ENCODE measurements around the gene SMG5. TPM values are rescaled to one million over a fixed set of nuclear protein-coding genes. Genes with fewer than 3 reads are reported as not detected.
A peak's percentile ranks its signal among the peaks of the same experiment; 100 is the strongest.
"Not testable (repeated sequence)": the region's sequence is repeated elsewhere in the genome, so short reads cannot be mapped to it uniquely, and the experiment has no call there.

SMG5 gene, protein sequence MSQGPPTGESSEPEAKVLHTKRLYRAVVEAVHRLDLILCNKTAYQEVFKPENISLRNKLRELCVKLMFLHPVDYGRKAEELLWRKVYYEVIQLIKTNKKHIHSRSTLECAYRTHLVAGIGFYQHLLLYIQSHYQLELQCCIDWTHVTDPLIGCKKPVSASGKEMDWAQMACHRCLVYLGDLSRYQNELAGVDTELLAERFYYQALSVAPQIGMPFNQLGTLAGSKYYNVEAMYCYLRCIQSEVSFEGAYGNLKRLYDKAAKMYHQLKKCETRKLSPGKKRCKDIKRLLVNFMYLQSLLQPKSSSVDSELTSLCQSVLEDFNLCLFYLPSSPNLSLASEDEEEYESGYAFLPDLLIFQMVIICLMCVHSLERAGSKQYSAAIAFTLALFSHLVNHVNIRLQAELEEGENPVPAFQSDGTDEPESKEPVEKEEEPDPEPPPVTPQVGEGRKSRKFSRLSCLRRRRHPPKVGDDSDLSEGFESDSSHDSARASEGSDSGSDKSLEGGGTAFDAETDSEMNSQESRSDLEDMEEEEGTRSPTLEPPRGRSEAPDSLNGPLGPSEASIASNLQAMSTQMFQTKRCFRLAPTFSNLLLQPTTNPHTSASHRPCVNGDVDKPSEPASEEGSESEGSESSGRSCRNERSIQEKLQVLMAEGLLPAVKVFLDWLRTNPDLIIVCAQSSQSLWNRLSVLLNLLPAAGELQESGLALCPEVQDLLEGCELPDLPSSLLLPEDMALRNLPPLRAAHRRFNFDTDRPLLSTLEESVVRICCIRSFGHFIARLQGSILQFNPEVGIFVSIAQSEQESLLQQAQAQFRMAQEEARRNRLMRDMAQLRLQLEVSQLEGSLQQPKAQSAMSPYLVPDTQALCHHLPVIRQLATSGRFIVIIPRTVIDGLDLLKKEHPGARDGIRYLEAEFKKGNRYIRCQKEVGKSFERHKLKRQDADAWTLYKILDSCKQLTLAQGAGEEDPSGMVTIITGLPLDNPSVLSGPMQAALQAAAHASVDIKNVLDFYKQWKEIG
- 25.6 TPM for total RNA-seq

- peaks cover 18 to 22% (median 19%) of the 10 kb centered on the region in 3 donors for H3K36me3 ChIP-seq (ENCODE audit: control insufficient read depth in 3 of 3, insufficient read depth in 3 of 3, low read length in 3 of 3)
- no peaks in the 10 kb centered on the region for H3K9me3 ChIP-seq (ENCODE audit: control insufficient read depth in 3 of 3, low read length in 3 of 3)
- H3K27me3 ChIP-seq (ENCODE audit: control insufficient read depth in 3 of 3, insufficient read depth in 3 of 3, low read length in 3 of 3), result no peaks in the 10 kb centered on the region
- peak within 1 kb of the TSS; percentile 87 to 94 (median 93) for H3K4me3 ChIP-seq (ENCODE audit: low read length in 3 of 3)
- peaks cover 29 to 43% (median 33%) of the 10 kb centered on the region in 3 donors for H3K4me1 ChIP-seq (ENCODE audit: control insufficient read depth in 3 of 3, insufficient read depth in 3 of 3, low read length in 3 of 3)
- peak within 1 kb of the TSS; percentile 92 for H3K27ac ChIP-seq (ENCODE audit: low read depth, low read length)
- peak within 1 kb of the TSS; percentile 88 to 94 (median 94) for H3K9ac ChIP-seq (ENCODE audit: low read depth in 1 of 3, low read length in 3 of 3)
Observed at GRCh38 chr1:156282479-156283222, at the start of gene SMG5. Gene SMG5, minus strand, starts transcription at chr1:156282825. Its CDS starts 145 bp downstream, at chr1:156282680.

DNA sequence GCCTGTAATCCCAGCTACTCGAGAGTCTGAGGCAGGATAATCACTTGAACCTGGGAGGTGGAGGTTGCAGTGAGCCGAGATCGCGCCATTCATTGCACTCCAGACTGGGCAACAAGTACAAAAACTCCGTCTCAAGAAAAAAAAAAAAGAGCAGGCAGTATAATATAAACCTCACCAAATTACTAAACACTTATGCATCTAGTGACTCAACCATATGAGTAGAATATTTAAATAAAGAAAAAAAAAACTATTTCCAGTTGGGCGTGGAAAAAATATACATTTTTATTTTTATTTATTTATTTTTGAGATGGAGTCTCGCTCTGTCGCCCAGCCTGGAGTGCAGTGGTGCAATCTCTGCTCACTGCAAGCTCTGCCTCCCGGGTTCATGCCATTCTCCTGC lies 40.6 kb upstream of the SMG5 start:
- not testable (repeated sequence) for H3K4me3 ChIP-seq (ENCODE audit: low read length in 3 of 3)
- H3K36me3 ChIP-seq (ENCODE audit: control insufficient read depth in 3 of 3, insufficient read depth in 3 of 3, low read length in 3 of 3), result peaks cover 43 to 60% (median 50%) of the 10 kb centered on the region in 3 donors

GRCh38 chr1:156320560-156320959 lies 37.9 kb upstream of the SMG5 start:
- Histone ChIP-seq H3K9ac (ENCODE audit: low read depth in 1 of 3, low read length in 3 of 3) (no peak overlapping the region), H3K4me3 (ENCODE audit: low read length in 3 of 3) (no peak overlapping the region), H3K27me3 (ENCODE audit: control insufficient read depth in 3 of 3, insufficient read depth in 3 of 3, low read length in 3 of 3) (no peaks in the 10 kb centered on the region), H3K9me3 (ENCODE audit: control insufficient read depth in 3 of 3, low read length in 3 of 3) (no peaks in the 10 kb centered on the region), H3K27ac (ENCODE audit: low read depth, low read length) (no peak overlapping the region), H3K36me3 (ENCODE audit: control insufficient read depth in 3 of 3, insufficient read depth in 3 of 3, low read length in 3 of 3) (peaks cover 59 to 78% (median 73%) of the 10 kb centered on the region in 3 donors), H3K4me1 (ENCODE audit: control insufficient read depth in 3 of 3, insufficient read depth in 3 of 3, low read length in 3 of 3) (no peaks in the 10 kb centered on the region)

More for the DNA sequence above, 40.6 kb upstream of the SMG5 start:
- not testable (repeated sequence) for H3K9me3 ChIP-seq (ENCODE audit: control insufficient read depth in 3 of 3, low read length in 3 of 3); H3K9ac ChIP-seq (ENCODE audit: low read depth in 1 of 3, low read length in 3 of 3); H3K27me3 ChIP-seq (ENCODE audit: control insufficient read depth in 3 of 3, insufficient read depth in 3 of 3, low read length in 3 of 3); H3K4me1 ChIP-seq (ENCODE audit: control insufficient read depth in 3 of 3, insufficient read depth in 3 of 3, low read length in 3 of 3); H3K27ac ChIP-seq (ENCODE audit: low read depth, low read length)

DNA sequence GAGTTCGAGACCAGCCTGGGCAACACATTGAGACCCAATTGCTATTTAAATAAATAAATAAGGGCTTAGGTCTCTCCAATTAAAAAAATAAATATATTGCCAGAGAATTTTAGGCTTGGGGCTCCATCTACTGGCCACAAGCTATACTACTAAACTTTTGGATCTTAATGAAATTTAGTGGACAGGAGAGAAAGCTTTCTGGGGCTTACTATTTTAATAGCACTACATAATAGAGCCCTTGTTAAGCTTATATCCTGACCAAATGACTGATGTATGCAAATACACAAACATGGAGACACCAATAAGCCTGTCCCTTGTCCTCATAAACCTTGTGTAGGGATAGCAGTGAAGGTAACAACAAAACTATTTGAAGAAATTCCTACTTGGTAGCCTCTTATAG lies 37.0 kb upstream of the SMG5 start:
- H3K27me3 ChIP-seq (ENCODE audit: control insufficient read depth in 3 of 3, insufficient read depth in 3 of 3, low read length in 3 of 3), result no peaks in the 10 kb centered on the region
- no peak overlapping the region for H3K9ac ChIP-seq (ENCODE audit: low read depth in 1 of 3, low read length in 3 of 3)
- H3K27ac ChIP-seq (ENCODE audit: low read depth, low read length), result no peak overlapping the region
- no peak overlapping the region for H3K4me3 ChIP-seq (ENCODE audit: low read length in 3 of 3)
- H3K4me1 ChIP-seq (ENCODE audit: control insufficient read depth in 3 of 3, insufficient read depth in 3 of 3, low read length in 3 of 3), result no peaks in the 10 kb centered on the region
- H3K36me3 ChIP-seq (ENCODE audit: control insufficient read depth in 3 of 3, insufficient read depth in 3 of 3, low read length in 3 of 3), result peaks cover 59 to 80% (median 75%) of the 10 kb centered on the region in 3 donors
- H3K9me3 ChIP-seq (ENCODE audit: control insufficient read depth in 3 of 3, low read length in 3 of 3), result no peaks in the 10 kb centered on the region

GRCh38 chr1:156316909-156317308 lies 34.3 kb upstream of the SMG5 start:
- H3K4me3 ChIP-seq (ENCODE audit: low read length in 3 of 3), result no peak overlapping the region
- H3K9ac ChIP-seq (ENCODE audit: low read depth in 1 of 3, low read length in 3 of 3), result no peak overlapping the region
- no peaks in the 10 kb centered on the region for H3K4me1 ChIP-seq (ENCODE audit: control insufficient read depth in 3 of 3, insufficient read depth in 3 of 3, low read length in 3 of 3)
- H3K36me3 ChIP-seq (ENCODE audit: control insufficient read depth in 3 of 3, insufficient read depth in 3 of 3, low read length in 3 of 3), result peaks cover 55 to 80% (median 76%) of the 10 kb centered on the region in 3 donors
- H3K27me3 ChIP-seq (ENCODE audit: control insufficient read depth in 3 of 3, insufficient read depth in 3 of 3, low read length in 3 of 3), result no peaks in the 10 kb centered on the region
- H3K27ac ChIP-seq (ENCODE audit: low read depth, low read length), result no peak overlapping the region
- H3K9me3 ChIP-seq (ENCODE audit: control insufficient read depth in 3 of 3, low read length in 3 of 3), result no peaks in the 10 kb centered on the region

GRCh38 chr1:156310962-156311361 lies 28.3 kb upstream of the SMG5 start:
- Histone ChIP-seq H3K9me3 (ENCODE audit: control insufficient read depth in 3 of 3, low read length in 3 of 3) (no peaks in the 10 kb centered on the region), H3K4me1 (ENCODE audit: control insufficient read depth in 3 of 3, insufficient read depth in 3 of 3, low read length in 3 of 3) (peaks cover 0 to 5% (median 0%) of the 10 kb centered on the region in 3 donors), H3K36me3 (ENCODE audit: control insufficient read depth in 3 of 3, insufficient read depth in 3 of 3, low read length in 3 of 3) (peaks cover 38 to 72% (median 69%) of the 10 kb centered on the region in 3 donors), H3K27ac (ENCODE audit: low read depth, low read length) (no peak overlapping the region), H3K27me3 (ENCODE audit: control insufficient read depth in 3 of 3, insufficient read depth in 3 of 3, low read length in 3 of 3) (no peaks in the 10 kb centered on the region), H3K9ac (ENCODE audit: low read depth in 1 of 3, low read length in 3 of 3) (no peak overlapping the region), H3K4me3 (ENCODE audit: low read length in 3 of 3) (no peak overlapping the region)

DNA sequence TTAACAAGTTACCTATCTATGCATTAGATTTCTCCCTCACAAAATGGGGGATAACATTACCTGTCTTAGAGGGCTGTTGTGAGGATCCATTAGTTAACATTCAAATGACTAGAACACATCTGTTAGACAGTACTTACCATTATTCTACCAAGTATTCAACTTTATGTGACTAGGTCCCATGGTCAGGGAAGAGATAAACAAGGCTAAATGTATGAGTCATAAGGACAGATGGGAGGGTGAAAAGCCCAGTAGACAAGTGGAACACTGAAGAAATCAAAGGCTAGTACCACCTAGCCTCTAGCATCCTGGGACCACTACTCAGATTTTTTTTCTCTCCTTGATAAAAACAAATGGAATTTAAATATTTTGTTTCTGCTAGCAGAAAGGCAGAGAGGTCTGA lies 25.5 kb upstream of the SMG5 start:
- Histone ChIP-seq H3K9me3 (ENCODE audit: control insufficient read depth in 3 of 3, low read length in 3 of 3) (no peaks in the 10 kb centered on the region), H3K4me1 (ENCODE audit: control insufficient read depth in 3 of 3, insufficient read depth in 3 of 3, low read length in 3 of 3) (peaks cover 0 to 5% (median 0%) of the 10 kb centered on the region in 3 donors), H3K36me3 (ENCODE audit: control insufficient read depth in 3 of 3, insufficient read depth in 3 of 3, low read length in 3 of 3) (peaks cover 36 to 57% (median 51%) of the 10 kb centered on the region in 3 donors), H3K27me3 (ENCODE audit: control insufficient read depth in 3 of 3, insufficient read depth in 3 of 3, low read length in 3 of 3) (no peaks in the 10 kb centered on the region), H3K27ac (ENCODE audit: low read depth, low read length) (no peak overlapping the region), H3K9ac (ENCODE audit: low read depth in 1 of 3, low read length in 3 of 3) (no peak overlapping the region), H3K4me3 (ENCODE audit: low read length in 3 of 3) (no peak overlapping the region)

- H3K9ac ChIP-seq (ENCODE audit: low read depth in 1 of 3, low read length in 3 of 3), result no peak overlapping the region
- H3K27ac ChIP-seq (ENCODE audit: low read depth, low read length), result no peak overlapping the region
- H3K27me3 ChIP-seq (ENCODE audit: control insufficient read depth in 3 of 3, insufficient read depth in 3 of 3, low read length in 3 of 3), result no peaks in the 10 kb centered on the region
- no peaks in the 10 kb centered on the region for H3K9me3 ChIP-seq (ENCODE audit: control insufficient read depth in 3 of 3, low read length in 3 of 3)
- H3K4me1 ChIP-seq (ENCODE audit: control insufficient read depth in 3 of 3, insufficient read depth in 3 of 3, low read length in 3 of 3), result no peaks in the 10 kb centered on the region
- peaks cover 20 to 31% (median 26%) of the 10 kb centered on the region in 3 donors for H3K36me3 ChIP-seq (ENCODE audit: control insufficient read depth in 3 of 3, insufficient read depth in 3 of 3, low read length in 3 of 3)
- H3K4me3 ChIP-seq (ENCODE audit: low read length in 3 of 3), result no peak overlapping the region
Observed at GRCh38 chr1:156305215-156305614, 22.6 kb upstream of the SMG5 start.

GRCh38 chr1:156303241-156303640 lies 20.6 kb upstream of the SMG5 start:
- H3K36me3 ChIP-seq (ENCODE audit: control insufficient read depth in 3 of 3, insufficient read depth in 3 of 3, low read length in 3 of 3), result peaks cover 9 to 12% (median 10%) of the 10 kb centered on the region in 3 donors
- H3K4me1 ChIP-seq (ENCODE audit: control insufficient read depth in 3 of 3, insufficient read depth in 3 of 3, low read length in 3 of 3), result no peaks in the 10 kb centered on the region
- H3K9me3 ChIP-seq (ENCODE audit: control insufficient read depth in 3 of 3, low read length in 3 of 3), result no peaks in the 10 kb centered on the region
- H3K27ac ChIP-seq (ENCODE audit: low read depth, low read length), result no peak overlapping the region
- H3K27me3 ChIP-seq (ENCODE audit: control insufficient read depth in 3 of 3, insufficient read depth in 3 of 3, low read length in 3 of 3), result no peaks in the 10 kb centered on the region
- no peak overlapping the region for H3K4me3 ChIP-seq (ENCODE audit: low read length in 3 of 3)
- no peak overlapping the region for H3K9ac ChIP-seq (ENCODE audit: low read depth in 1 of 3, low read length in 3 of 3)
